ENCODE results near the gene CCT5. TPM values are rescaled to one million over a fixed set of nuclear protein-coding genes. Genes with fewer than 3 reads are reported as not detected.

CCT5 gene
- polyA plus RNA-seq, 1 of the 3 experiments (the other 2 are of a cell fraction): 378 TPM

GRCh38 chr5:10222326-10222725, 27.8 kb upstream of the CCT5 start:
- no peaks in the 10 kb centered on the region for H3K9me3 ChIP-seq
- no peak overlapping the region for H3K27ac ChIP-seq (ENCODE audit: low read depth in 2 of 2, low read length in 1 of 2)
- H2AFZ ChIP-seq (ENCODE audit: low read depth): no peak overlapping the region
- no peak for DNase-seq
- 87% methylated on average over 2 of the region's 2 CpGs for WGBS (ENCODE audit: low lambda C conversion rate)
- ChIA-PET CTCF (interaction anchor here (0.8 to 1.5 kb wide), 3 partner anchors 9 to 1314 kb away, joined by 3 to 4 read pairs (median 3); no protein-coding TSS in a partner anchor), POLR2A (no interaction called here)
- H3K4me1 ChIP-seq (ENCODE audit: control insufficient read depth in 1 of 2, insufficient read depth in 2 of 2, low read depth in 1 of 2, low read length in 1 of 2): no peaks in the 10 kb centered on the region
- no peaks in the 10 kb centered on the region for H3K79me2 ChIP-seq (ENCODE audit: insufficient read depth)
- no peak for TF ChIP-seq IRF3 (IDR thresholded peaks at IDR 0.05; ENCODE audit: low read depth, low read length)
- TF ChIP-seq CTCF (IDR thresholded peaks at IDR 0.05): no peak
- TF ChIP-seq SIN3A (IDR thresholded peaks at IDR 0.05; ENCODE audit: borderline replicate concordance, low read depth, low read length): no peak
- no peak for TF ChIP-seq NFIC (IDR thresholded peaks at IDR 0.05; ENCODE audit: borderline replicate concordance)
- no peak for TF ChIP-seq EZH2phosphoT487 (IDR thresholded peaks at IDR 0.05; ENCODE audit: borderline replicate concordance, low read depth)
- TF ChIP-seq, protein P1, sequence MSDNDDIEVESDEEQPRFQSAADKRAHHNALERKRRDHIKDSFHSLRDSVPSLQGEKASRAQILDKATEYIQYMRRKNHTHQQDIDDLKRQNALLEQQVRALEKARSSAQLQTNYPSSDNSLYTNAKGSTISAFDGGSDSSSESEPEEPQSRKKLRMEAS (IDR thresholded peaks at IDR 0.05; ENCODE audit: low read depth): no peak
- no peak for TF ChIP-seq RAD21 (IDR thresholded peaks at IDR 0.05; ENCODE audit: low read length)
- TF ChIP-seq EP300 (IDR thresholded peaks at IDR 0.05; ENCODE audit: borderline replicate concordance in 1 of 2, low read depth in 1 of 2, low read length in 1 of 2): no peak
- no peaks in the 10 kb centered on the region for H3K9me2 ChIP-seq
- H3K4me2 ChIP-seq: no peak overlapping the region
- no peak overlapping the region for H3K4me3 ChIP-seq (ENCODE audit: low read depth in 2 of 2, low read length in 1 of 2)
- H3K9ac ChIP-seq: no peak overlapping the region
- H3F3A ChIP-seq (replicated peaks; ENCODE audit: insufficient read depth): no peaks in the 10 kb centered on the region
- H4K20me1 ChIP-seq (ENCODE audit: insufficient read depth): no peaks in the 10 kb centered on the region
- no peaks in the 10 kb centered on the region for H3K27me3 ChIP-seq (ENCODE audit: insufficient read depth)
- H3K36me3 ChIP-seq (replicated peaks in 1 of 2; ENCODE audit: control insufficient read depth in 1 of 2, insufficient read depth in 2 of 2, low read length in 1 of 2): no peaks in the 10 kb centered on the region

GRCh38 chr5:10227379-10227778, 22.7 kb upstream of the CCT5 start:
- Histone ChIP-seq H3F3A (replicated peaks; ENCODE audit: insufficient read depth) (peaks cover 4% of the 10 kb centered on the region), H3K27me3 (ENCODE audit: insufficient read depth) (no peaks in the 10 kb centered on the region), H3K9me3 (no peaks in the 10 kb centered on the region), H3K79me2 (ENCODE audit: insufficient read depth) (no peaks in the 10 kb centered on the region), H3K4me3 (ENCODE audit: low read depth in 2 of 2, low read length in 1 of 2) (no peak overlapping the region), H3K4me2 (no peak overlapping the region), H3K27ac (ENCODE audit: low read depth in 2 of 2, low read length in 1 of 2) (no peak overlapping the region), H2AFZ (ENCODE audit: low read depth) (no peak overlapping the region), H3K9ac (no peak overlapping the region), H3K9me2 (no peaks in the 10 kb centered on the region), H4K20me1 (ENCODE audit: insufficient read depth) (no peaks in the 10 kb centered on the region), H3K36me3 (replicated peaks in 1 of 2; ENCODE audit: control insufficient read depth in 1 of 2, insufficient read depth in 2 of 2, low read length in 1 of 2) (no peaks in the 10 kb centered on the region), H3K4me1 (ENCODE audit: control insufficient read depth in 1 of 2, insufficient read depth in 2 of 2, low read depth in 1 of 2, low read length in 1 of 2) (peaks cover 0 to 3% of the 10 kb centered on the region in 2 experiments; a peak in 2 of 4 replicates)
- POLR2A ChIA-PET: no interaction called here
- WGBS (ENCODE audit: low lambda C conversion rate): 90% methylated on average over 7 of the region's 7 CpGs
- TF ChIP-seq FOXM1 (IDR thresholded peaks at IDR 0.05; ENCODE audit: low read depth): no peak
- no peak for TF ChIP-seq NFIC (IDR thresholded peaks at IDR 0.05; ENCODE audit: borderline replicate concordance)
- no peak for TF ChIP-seq RFX5 (IDR thresholded peaks at IDR 0.05; ENCODE audit: low read length)
- no peak for TF ChIP-seq USF1 (IDR thresholded peaks at IDR 0.05; ENCODE audit: borderline replicate concordance, low read depth)
- TF ChIP-seq RXRA (IDR thresholded peaks at IDR 0.05; ENCODE audit: borderline replicate concordance, low read depth): no peak
- no peak for TF ChIP-seq CTCF (IDR thresholded peaks at IDR 0.05)
- TF ChIP-seq, protein P2, sequence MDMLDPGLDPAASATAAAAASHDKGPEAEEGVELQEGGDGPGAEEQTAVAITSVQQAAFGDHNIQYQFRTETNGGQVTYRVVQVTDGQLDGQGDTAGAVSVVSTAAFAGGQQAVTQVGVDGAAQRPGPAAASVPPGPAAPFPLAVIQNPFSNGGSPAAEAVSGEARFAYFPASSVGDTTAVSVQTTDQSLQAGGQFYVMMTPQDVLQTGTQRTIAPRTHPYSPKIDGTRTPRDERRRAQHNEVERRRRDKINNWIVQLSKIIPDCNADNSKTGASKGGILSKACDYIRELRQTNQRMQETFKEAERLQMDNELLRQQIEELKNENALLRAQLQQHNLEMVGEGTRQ (IDR thresholded peaks at IDR 0.05; ENCODE audit: borderline replicate concordance, low read depth, low read length): no peak
- TF ChIP-seq EP300 (IDR thresholded peaks at IDR 0.05; ENCODE audit: borderline replicate concordance in 1 of 2, low read depth in 1 of 2, low read length in 1 of 2): no peak
- no peak for TF ChIP-seq GATA2 (CRISPR knock-in tag; IDR thresholded peaks at IDR 0.05)
- TF ChIP-seq IRF3 (IDR thresholded peaks at IDR 0.05; ENCODE audit: low read depth, low read length): no peak
- CTCF ChIA-PET: no interaction called here
- no peak for DNase-seq
